Measurements from ENCODE around the gene CCL22.

- TF ChIP-seq CTCF (conservative IDR thresholded peaks at IDR 0.05 in 1 of 2, IDR thresholded peaks at IDR 0.05 in 1 of 2; ENCODE audit: low read depth in 1 of 2, low read length in 2 of 2): no peak
- no peak for TF ChIP-seq EZH2 (IDR thresholded peaks at IDR 0.05; ENCODE audit: low read length, missing control alignments)
Measured at GRCh38 chr16:57377080-57377841, 18.7 kb downstream of the CCL22 start.
